K562 (cell line): ENCODE results near the gene PACS2.

ENCODE experiments used
- FOXM1 ChIP-seq, 2 experiments: fragments of 450-650 bp in 1 of 2; sonication (generic) in 1 of 2; formaldehyde crosslinking in 1 of 2; IDR thresholded peaks; 2 replicates each; pipeline versions ENCODE4 v1.6.1 to v1.9.0; 2017 to 2022; ENCODE audit warnings: low read depth in 2 of 2, mild to moderate bottlenecking in 2 of 2, missing genetic modification reagents in 1 of 2, moderate library complexity in 1 of 2
- HDAC6 ChIP-seq: IDR thresholded peaks from 2 replicates; pipeline ENCODE4 v1.6.1; 2012; ENCODE audit warnings: low read depth, mild to moderate bottlenecking, control low read depth, inconsistent platforms, low read length, moderate library complexity
- ZFP36 ChIP-seq: fragments of 150-350 bp; IDR thresholded peaks from 2 replicates; pipeline ENCODE4 v1.6.1; 2018; ENCODE audit warnings: low read length, low read depth; ENCODE audit not compliant: partially characterized antibody
- TF ChIP-seq, protein P1 (sequence below): fragments of 250-450 bp; sonication (Bioruptor Pico); IDR thresholded peaks from 2 replicates; pipeline ENCODE4 v1.8.0; 2021; ENCODE audit warnings: borderline replicate concordance, mild to moderate bottlenecking, moderate library complexity; ENCODE audit not compliant: poor library complexity, severe bottlenecking
- TF ChIP-seq, protein P2 (sequence below), 3 experiments: IDR thresholded peaks in 2 of 3; conservative IDR thresholded peaks in 1 of 3; 2 replicates each; pipeline ENCODE4 v1.5.1; 2011 to 2012; ENCODE audit warnings: low read length in 3 of 3, mild to moderate bottlenecking in 3 of 3, control low read depth in 2 of 3, improper control_type of control experiment in 1 of 3, inconsistent platforms in 1 of 3, low read depth in 1 of 3, mixed read lengths in 1 of 3, moderate library complexity in 1 of 3; ENCODE audit not compliant: insufficient read depth in 2 of 3
- TF ChIP-seq, protein P3 (sequence below): fragments of 250-450 bp; sonication (Bioruptor Pico); IDR thresholded peaks from 2 replicates; pipeline ENCODE4 v1.4.0; 2020; ENCODE audit warnings: mild to moderate bottlenecking, moderate library complexity, borderline replicate concordance

DNA sequence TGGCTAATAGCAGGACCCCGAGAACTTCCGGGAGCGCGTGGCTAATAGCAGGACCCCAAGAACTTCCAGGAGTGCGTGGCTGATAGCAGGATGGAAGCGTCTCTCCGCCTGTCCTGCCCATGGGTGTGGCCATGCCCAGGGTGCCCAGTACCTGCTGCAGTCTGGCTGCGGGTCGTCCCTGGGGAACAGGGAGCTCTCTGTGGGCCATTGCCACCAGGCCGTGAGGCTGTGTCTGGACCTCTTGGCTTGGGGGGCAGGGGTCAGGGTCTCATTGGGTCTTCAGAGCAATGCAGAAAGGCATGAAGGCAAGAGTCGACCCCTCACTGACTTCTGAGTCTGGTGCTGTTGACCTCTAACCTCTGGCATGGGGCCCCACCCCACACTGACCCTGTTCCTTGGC lies 35.4 kb downstream of the PACS2 start:
- TF ChIP-seq, protein P1, sequence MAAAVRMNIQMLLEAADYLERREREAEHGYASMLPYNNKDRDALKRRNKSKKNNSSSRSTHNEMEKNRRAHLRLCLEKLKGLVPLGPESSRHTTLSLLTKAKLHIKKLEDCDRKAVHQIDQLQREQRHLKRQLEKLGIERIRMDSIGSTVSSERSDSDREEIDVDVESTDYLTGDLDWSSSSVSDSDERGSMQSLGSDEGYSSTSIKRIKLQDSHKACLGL (CRISPR knock-in tag): no peak
- TF ChIP-seq ZFP36: no peak
- no peak for TF ChIP-seq FOXM1 (IDR thresholded peaks at IDR 0.05; ENCODE audit: low read depth)
- TF ChIP-seq FOXM1 (CRISPR knock-in tag; IDR thresholded peaks at IDR 0.05; ENCODE audit: low read depth): no peak
- TF ChIP-seq, protein P2, sequence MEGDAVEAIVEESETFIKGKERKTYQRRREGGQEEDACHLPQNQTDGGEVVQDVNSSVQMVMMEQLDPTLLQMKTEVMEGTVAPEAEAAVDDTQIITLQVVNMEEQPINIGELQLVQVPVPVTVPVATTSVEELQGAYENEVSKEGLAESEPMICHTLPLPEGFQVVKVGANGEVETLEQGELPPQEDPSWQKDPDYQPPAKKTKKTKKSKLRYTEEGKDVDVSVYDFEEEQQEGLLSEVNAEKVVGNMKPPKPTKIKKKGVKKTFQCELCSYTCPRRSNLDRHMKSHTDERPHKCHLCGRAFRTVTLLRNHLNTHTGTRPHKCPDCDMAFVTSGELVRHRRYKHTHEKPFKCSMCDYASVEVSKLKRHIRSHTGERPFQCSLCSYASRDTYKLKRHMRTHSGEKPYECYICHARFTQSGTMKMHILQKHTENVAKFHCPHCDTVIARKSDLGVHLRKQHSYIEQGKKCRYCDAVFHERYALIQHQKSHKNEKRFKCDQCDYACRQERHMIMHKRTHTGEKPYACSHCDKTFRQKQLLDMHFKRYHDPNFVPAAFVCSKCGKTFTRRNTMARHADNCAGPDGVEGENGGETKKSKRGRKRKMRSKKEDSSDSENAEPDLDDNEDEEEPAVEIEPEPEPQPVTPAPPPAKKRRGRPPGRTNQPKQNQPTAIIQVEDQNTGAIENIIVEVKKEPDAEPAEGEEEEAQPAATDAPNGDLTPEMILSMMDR (IDR thresholded peaks at IDR 0.05 in 2 of 3, conservative IDR thresholded peaks at IDR 0.05 in 1 of 3; ENCODE audit: insufficient read depth in 2 of 3, low read depth in 1 of 3, low read length in 3 of 3): no peak
- no peak for TF ChIP-seq HDAC6
- TF ChIP-seq, protein P3, sequence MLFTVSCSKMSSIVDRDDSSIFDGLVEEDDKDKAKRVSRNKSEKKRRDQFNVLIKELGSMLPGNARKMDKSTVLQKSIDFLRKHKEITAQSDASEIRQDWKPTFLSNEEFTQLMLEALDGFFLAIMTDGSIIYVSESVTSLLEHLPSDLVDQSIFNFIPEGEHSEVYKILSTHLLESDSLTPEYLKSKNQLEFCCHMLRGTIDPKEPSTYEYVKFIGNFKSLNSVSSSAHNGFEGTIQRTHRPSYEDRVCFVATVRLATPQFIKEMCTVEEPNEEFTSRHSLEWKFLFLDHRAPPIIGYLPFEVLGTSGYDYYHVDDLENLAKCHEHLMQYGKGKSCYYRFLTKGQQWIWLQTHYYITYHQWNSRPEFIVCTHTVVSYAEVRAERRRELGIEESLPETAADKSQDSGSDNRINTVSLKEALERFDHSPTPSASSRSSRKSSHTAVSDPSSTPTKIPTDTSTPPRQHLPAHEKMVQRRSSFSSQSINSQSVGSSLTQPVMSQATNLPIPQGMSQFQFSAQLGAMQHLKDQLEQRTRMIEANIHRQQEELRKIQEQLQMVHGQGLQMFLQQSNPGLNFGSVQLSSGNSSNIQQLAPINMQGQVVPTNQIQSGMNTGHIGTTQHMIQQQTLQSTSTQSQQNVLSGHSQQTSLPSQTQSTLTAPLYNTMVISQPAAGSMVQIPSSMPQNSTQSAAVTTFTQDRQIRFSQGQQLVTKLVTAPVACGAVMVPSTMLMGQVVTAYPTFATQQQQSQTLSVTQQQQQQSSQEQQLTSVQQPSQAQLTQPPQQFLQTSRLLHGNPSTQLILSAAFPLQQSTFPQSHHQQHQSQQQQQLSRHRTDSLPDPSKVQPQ (CRISPR knock-in tag): no peak
